Panc1 (cell line): ENCODE data around the gene CLDN5. TPM values are rescaled to one million over a fixed set of nuclear protein-coding genes. Genes with fewer than 3 reads are reported as not detected.

Experiments
- ATAC-seq: fragments of 200-7000 bp; cut with Tn5 transposase; 2 replicates; pipeline ENCODE4 v1.9.1; 2020; ENCODE audit warnings: mild to moderate bottlenecking, moderate library complexity
- BruUV-seq: library from RNA; stranded (reverse); fragments of 400-500 nt; replicated peaks from 2 replicates; lab custom pipeline; 2021; lab: Mats Ljungman, UMichigan
- CTCF ChIA-PET: fragments of 300-600 bp; sonication (Branson Sonifier 250); formaldehyde crosslinking; loops from one replicate; lab custom pipeline; 2022; ENCODE audit warnings: antibody characterized with exemption; lab: Charles Lee
- POLR2A ChIA-PET: fragments of 300-600 bp; sonication (Branson Sonifier 250); formaldehyde crosslinking; loops from one replicate; lab custom pipeline; 2022; ENCODE audit warnings: antibody characterized with exemption; lab: Charles Lee
- DNase-seq: peaks from one replicate; pipeline ENCODE4 v3.0.0-alpha.2; 2010; ENCODE audit warnings: low read depth, low spot score
- H3K27ac ChIP-seq: 2 replicates; pipeline ENCODE4 v1.5.1; 2011; ENCODE audit warnings: mild to moderate bottlenecking, low read length, inconsistent platforms
- H3K27me3 ChIP-seq: fragments of 200-500 bp; sonication (Bioruptor generic); 2 replicates; pipeline ENCODE4 v1.6.0; 2014; ENCODE audit warnings: low read length, inconsistent platforms; ENCODE audit not compliant: control insufficient read depth, insufficient read depth
- H3K36me3 ChIP-seq: fragments of 200-500 bp; sonication (Bioruptor generic); 2 replicates; pipeline ENCODE4 v1.5.1; 2014; ENCODE audit warnings: inconsistent platforms, mild to moderate bottlenecking, low read length, moderate library complexity; ENCODE audit not compliant: control insufficient read depth, insufficient read depth
- H3K4me1 ChIP-seq: 2 replicates; pipeline ENCODE4 v1.5.1; 2011; ENCODE audit warnings: inconsistent platforms, mild to moderate bottlenecking, low read length, moderate library complexity; ENCODE audit not compliant: control insufficient read depth, insufficient read depth
- H3K4me3 ChIP-seq, 2 experiments: 2 replicates each; pipeline ENCODE4 v1.5.1; 2011 to 2012; ENCODE audit warnings: low read depth in 2 of 2, low read length in 2 of 2, mild to moderate bottlenecking in 2 of 2, inconsistent platforms in 1 of 2, moderate library complexity in 1 of 2
- H3K9me3 ChIP-seq: fragments of 200-500 bp; sonication (Bioruptor generic); 2 replicates; pipeline ENCODE4 v1.5.1; 2014; ENCODE audit warnings: low read depth, mild to moderate bottlenecking, inconsistent platforms, low read length, moderate library complexity; ENCODE audit not compliant: control insufficient read depth, insufficient read depth
- CTCF ChIP-seq: fragments of 450-650 bp; IDR thresholded peaks from 2 replicates; pipeline ENCODE4 v1.5.1; 2017; ENCODE audit warnings: mild to moderate bottlenecking
- POLR2AphosphoS5 ChIP-seq: IDR thresholded peaks from 2 replicates; pipeline ENCODE4 v1.6.1; 2012; ENCODE audit warnings: mild to moderate bottlenecking, low read depth, low read length, moderate library complexity
- REST ChIP-seq, 2 experiments: IDR thresholded peaks; 2 replicates each; pipeline ENCODE4 v1.6.1; 2011 to 2012; ENCODE audit warnings: low read depth in 2 of 2, control low read depth in 1 of 2, low read length in 1 of 2, mild to moderate bottlenecking in 1 of 2, moderate library complexity in 1 of 2; ENCODE audit not compliant: insufficient read depth in 1 of 2
- SIN3A ChIP-seq: IDR thresholded peaks from 2 replicates; pipeline ENCODE4 v1.6.1; 2012; ENCODE audit warnings: low read depth, mild to moderate bottlenecking, low read length, moderate library complexity, borderline replicate concordance; ENCODE audit not compliant: insufficient read depth
- TCF7L2 ChIP-seq: IDR thresholded peaks from 2 replicates; pipeline ENCODE4 v1.6.1; 2011; ENCODE audit warnings: mild to moderate bottlenecking, low read depth, low read length, inconsistent platforms
- in situ Hi-C: cut with HindIII; loops from 2 replicates; pipeline ENCODE4 v1.10.0; 2016; ENCODE audit warnings: low sequenced_read_pairs, low pct_unique_long_range_greater_than_20kb
- intact Hi-C: fragments of 100-400 bp; cut with micrococcal nuclease; formaldehyde crosslinking; loops from one replicate; pipeline ENCODE4 v1.10.0; 2022; ENCODE audit not compliant: unreplicated experiment
- total RNA-seq: library from RNA; stranded (reverse); gene quantifications from one replicate; pipeline ENCODE4 v1.2.1, GENCODE V29; 2021; ENCODE audit not compliant: unreplicated experiment

The CLDN5 gene
- total RNA-seq, 1 experiment from 2014 or later = 0.18 TPM

GRCh38 chr22:19517919-19518611 is 6.1 kb downstream of the CLDN5 start:
- H3K36me3 ChIP-seq = no peaks in the 10 kb centered on the region
- ChIA-PET POLR2A (no interaction called here), CTCF (no interaction called here)
- H3K4me3 ChIP-seq = no peak overlapping the region
- intact Hi-C loops = no loop called here
- no peak overlapping the region for H3K27ac ChIP-seq
- H3K4me1 ChIP-seq = no peaks in the 10 kb centered on the region
- in situ Hi-C loops = no loop called here
- no peaks in the 10 kb centered on the region for H3K27me3 ChIP-seq
- ATAC-seq (no peak), DNase-seq (no peak)
- H3K9me3 ChIP-seq = no peaks in the 10 kb centered on the region
- TF ChIP-seq REST (IDR thresholded peaks at IDR 0.05; ENCODE audit: insufficient read depth in 1 of 2, low read depth in 2 of 2, low read length in 1 of 2) (no peak), TCF7L2 (no peak), SIN3A (no peak), POLR2AphosphoS5 (no peak), CTCF (no peak)
- no TSS peak for BruUV-seq

- ChIA-PET CTCF (no interaction called here), POLR2A (interaction anchor here (0.5 kb wide), 1 partner anchor 50 kb away, joined by 4 read pairs; no protein-coding TSS in a partner anchor)
- no peak for TF ChIP-seq REST (IDR thresholded peaks at IDR 0.05; ENCODE audit: insufficient read depth in 1 of 2, low read depth in 2 of 2, low read length in 1 of 2)
- no peak for TF ChIP-seq CTCF
- no peak for TF ChIP-seq POLR2AphosphoS5
- no peak for TF ChIP-seq TCF7L2
- no peak for TF ChIP-seq SIN3A
- intact Hi-C loops = no loop called here
- in situ Hi-C loops = no loop called here
- no peaks in the 10 kb centered on the region for H3K27me3 ChIP-seq
- H3K4me1 ChIP-seq = no peaks in the 10 kb centered on the region
- no peaks in the 10 kb centered on the region for H3K36me3 ChIP-seq
- no TSS peak for BruUV-seq
- ATAC-seq (no peak), DNase-seq (no peak)
- H3K4me3 ChIP-seq = no peak overlapping the region
- H3K9me3 ChIP-seq = no peaks in the 10 kb centered on the region
- H3K27ac ChIP-seq = no peak overlapping the region
These were observed 7.1 kb downstream of the CLDN5 start for GRCh38 chr22:19517171-19517500.
